Trophoblast cell (in vitro differentiated cells and primary cell): ENCODE results near the gene CHCHD6.

Experiments used
- DNase-seq, 2 donors: peaks; one replicate each; pipeline ENCODE4 v3.0.0-alpha.2; 2016
- H2AFZ ChIP-seq: 2 replicates; pipeline ENCODE4 v1.6.1; 2013; ENCODE audit warnings: low read length, moderate library complexity, mild to moderate bottlenecking; ENCODE audit not compliant: insufficient read depth, poor library complexity
- H2AK5ac ChIP-seq: 2 replicates; pipeline ENCODE4 v1.6.1; 2013; ENCODE audit warnings: mild to moderate bottlenecking, low read length
- H2BK120ac ChIP-seq: 2 replicates; pipeline ENCODE4 v1.6.1; 2013; ENCODE audit warnings: low read length, mild to moderate bottlenecking, moderate library complexity; ENCODE audit not compliant: insufficient read depth, poor library complexity
- H2BK12ac ChIP-seq: 2 replicates; pipeline ENCODE4 v1.6.1; 2013; ENCODE audit warnings: mild to moderate bottlenecking, low read length, moderate library complexity
- H2BK5ac ChIP-seq: 2 replicates; pipeline ENCODE4 v1.6.1; 2013; ENCODE audit warnings: low read length, low read depth, moderate library complexity, mild to moderate bottlenecking; ENCODE audit not compliant: poor library complexity
- H3K14ac ChIP-seq: 2 replicates; pipeline ENCODE4 v1.6.1; 2013; ENCODE audit warnings: mild to moderate bottlenecking, low read length
- H3K18ac ChIP-seq: 2 replicates; pipeline ENCODE4 v1.6.1; 2013; ENCODE audit warnings: mild to moderate bottlenecking, low read length
- H3K23ac ChIP-seq: 2 replicates; pipeline ENCODE4 v1.6.1; 2013; ENCODE audit warnings: low read length
- H3K27ac ChIP-seq: 2 replicates; pipeline ENCODE4 v1.5.1; 2013; ENCODE audit warnings: low read depth, mild to moderate bottlenecking, inconsistent platforms, low read length, moderate library complexity
- H3K27me3 ChIP-seq: 2 replicates; pipeline ENCODE4 v1.6.1; 2013; ENCODE audit warnings: inconsistent platforms, mild to moderate bottlenecking, low read length, moderate library complexity; ENCODE audit not compliant: insufficient read depth
- H3K36me3 ChIP-seq, 2 experiments: 1 replicate in 1 of 2; 2 replicates in 1 of 2; pipeline ENCODE4 v1.6.1; 2013; ENCODE audit warnings: low read length in 2 of 2, mild to moderate bottlenecking in 2 of 2, moderate library complexity in 1 of 2; ENCODE audit not compliant: insufficient read depth in 2 of 2, control insufficient read depth in 1 of 2
- H3K4ac ChIP-seq: 2 replicates; pipeline ENCODE4 v1.6.1; 2013; ENCODE audit warnings: low read depth, mild to moderate bottlenecking, low read length, moderate library complexity
- H3K4me1 ChIP-seq, 2 experiments: 1 replicate in 1 of 2; 2 replicates in 1 of 2; pipeline ENCODE4 v1.6.1; 2013; ENCODE audit warnings: low read length in 2 of 2, mild to moderate bottlenecking in 2 of 2, moderate library complexity in 1 of 2; ENCODE audit not compliant: insufficient read depth in 2 of 2, control insufficient read depth in 1 of 2
- H3K4me2 ChIP-seq: 2 replicates; pipeline ENCODE4 v1.6.1; 2013; ENCODE audit warnings: inconsistent platforms, mild to moderate bottlenecking, low read length, moderate library complexity
- H3K4me3 ChIP-seq: 2 replicates; pipeline ENCODE4 v1.5.1; 2013; ENCODE audit warnings: mild to moderate bottlenecking, low read depth, low read length, inconsistent platforms
- H3K79me1 ChIP-seq: one replicate; pipeline ENCODE4 v1.6.1; 2013; ENCODE audit warnings: low read length
- H3K79me2 ChIP-seq: 2 replicates; pipeline ENCODE4 v1.6.1; 2013; ENCODE audit warnings: low read length, mild to moderate bottlenecking; ENCODE audit not compliant: control insufficient read depth, insufficient read depth, poor library complexity
- H3K9ac ChIP-seq: 2 replicates; pipeline ENCODE4 v1.6.1; 2013; ENCODE audit warnings: mild to moderate bottlenecking, low read length
- H3K9me3 ChIP-seq: 2 replicates; pipeline ENCODE4 v1.6.1; 2013; ENCODE audit warnings: low read depth, mild to moderate bottlenecking, control low read depth, inconsistent platforms, low read length; ENCODE audit not compliant: insufficient read depth
- H4K12ac ChIP-seq: 2 replicates; pipeline ENCODE4 v1.6.1; 2013; ENCODE audit warnings: low read depth, mild to moderate bottlenecking, low read length, moderate library complexity
- H4K8ac ChIP-seq: 2 replicates; pipeline ENCODE4 v1.6.1; 2013; ENCODE audit warnings: low read depth, mild to moderate bottlenecking, low read length, moderate library complexity
- H4K91ac ChIP-seq: one replicate; pipeline ENCODE4 v1.6.1; 2013; ENCODE audit warnings: low read depth, mild to moderate bottlenecking, low read length, moderate library complexity
- WGBS: extraction: QIAGEN DNeasy Blood & Tissue Kit; methylation state at CpG from one replicate; pipeline ENCODE4 v1.1.7; 2013; ENCODE audit warnings: missing lambda C conversion rate; ENCODE audit not compliant: insufficient read length, insufficient coverage; ENCODE audit errors: extremely low coverage; 5-methylcytosine and 5-hydroxymethylcytosine counted together

The CHCHD6 gene

DNA sequence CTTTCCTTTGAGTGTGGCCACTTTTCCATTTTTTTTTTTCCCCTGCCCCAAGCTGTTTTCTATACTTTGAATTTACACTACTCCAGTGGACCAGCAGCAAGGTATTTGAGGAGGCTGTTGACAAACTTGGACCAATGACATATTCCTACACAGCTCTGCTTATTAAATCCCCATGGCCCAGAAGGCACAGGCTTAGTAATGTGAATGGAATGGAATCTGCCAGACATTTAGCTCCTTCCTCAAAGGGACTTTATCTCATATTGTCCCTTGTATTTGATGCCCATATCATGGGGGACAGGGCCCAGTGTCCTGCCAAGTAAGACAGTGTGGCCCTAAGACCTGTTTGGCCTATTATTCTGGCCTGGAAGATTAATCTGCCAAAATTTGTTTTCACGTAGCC, 107.5 kb downstream of the CHCHD6 start:
- Histone ChIP-seq H3K4me1 (peaks cover 0 to 2% of the 10 kb centered on the region in 2 experiments), H3K4me2 (no peak overlapping the region), H2AFZ (no peak overlapping the region), H3K79me2 (no peaks in the 10 kb centered on the region), H3K9me3 (no peaks in the 10 kb centered on the region), H4K12ac (no peak overlapping the region), H2BK12ac (no peak overlapping the region), H3K14ac (no peak overlapping the region), H3K79me1 (no peaks in the 10 kb centered on the region), H4K8ac (no peak overlapping the region), H3K27me3 (no peaks in the 10 kb centered on the region), H3K23ac (no peak overlapping the region), H4K91ac (no peak overlapping the region), H2BK120ac (no peak overlapping the region), H3K4ac (no peak overlapping the region), H3K9ac (no peak overlapping the region), H3K36me3 (no peaks in the 10 kb centered on the region), H2AK5ac (no peak overlapping the region), H3K27ac (no peak overlapping the region), H3K18ac (no peak overlapping the region), H3K4me3 (no peak overlapping the region), H2BK5ac (no peak overlapping the region)
- DNase-seq, result peak in 1 of 2 donors; percentile 49
- no CpG with 5 or more reads among the region's 1 CpG for WGBS

DNA sequence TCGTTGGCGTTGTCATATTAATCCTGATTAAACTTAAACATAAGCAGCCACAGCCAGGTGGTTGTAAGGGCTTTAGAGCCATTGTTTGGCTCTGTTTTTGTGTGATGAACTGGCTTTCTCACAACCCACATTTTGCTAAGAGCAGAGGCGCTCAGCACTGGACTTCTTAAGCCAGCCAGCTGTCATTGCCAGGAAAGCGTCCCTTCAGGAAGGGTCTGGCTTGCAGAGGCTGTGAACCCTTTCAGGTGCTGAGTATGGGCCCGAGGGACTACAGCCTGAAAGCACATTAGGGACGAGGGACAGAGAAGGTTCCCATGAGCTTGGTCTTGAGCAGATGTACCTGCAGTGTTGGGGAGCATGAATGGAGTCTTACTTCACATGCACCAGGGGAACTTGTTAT, 112.3 kb downstream of the CHCHD6 start:
- no peak overlapping the region for H3K27ac ChIP-seq
- WGBS, result no CpG with 5 or more reads among the region's 6 CpGs
- H2BK120ac ChIP-seq, result no peak overlapping the region
- H2AK5ac ChIP-seq, result no peak overlapping the region
- no peak overlapping the region for H4K8ac ChIP-seq
- no peaks in the 10 kb centered on the region for H3K79me1 ChIP-seq
- no peak overlapping the region for H2BK5ac ChIP-seq
- no peaks in the 10 kb centered on the region for H3K27me3 ChIP-seq
- H4K91ac ChIP-seq, result no peak overlapping the region
- H3K4me3 ChIP-seq, result no peak overlapping the region
- no peak overlapping the region for H3K23ac ChIP-seq
- H2BK12ac ChIP-seq, result no peak overlapping the region
- H3K79me2 ChIP-seq, result no peaks in the 10 kb centered on the region
- H3K9ac ChIP-seq, result no peak overlapping the region
- H4K12ac ChIP-seq, result no peak overlapping the region
- H3K36me3 ChIP-seq, result no peaks in the 10 kb centered on the region
- no peaks in the 10 kb centered on the region for H3K4me1 ChIP-seq
- H3K4ac ChIP-seq, result no peak overlapping the region
- no peak overlapping the region for H3K14ac ChIP-seq
- no peak for DNase-seq
- no peak overlapping the region for H2AFZ ChIP-seq
- H3K4me2 ChIP-seq, result no peak overlapping the region
- H3K18ac ChIP-seq, result no peak overlapping the region
- no peaks in the 10 kb centered on the region for H3K9me3 ChIP-seq

DNA sequence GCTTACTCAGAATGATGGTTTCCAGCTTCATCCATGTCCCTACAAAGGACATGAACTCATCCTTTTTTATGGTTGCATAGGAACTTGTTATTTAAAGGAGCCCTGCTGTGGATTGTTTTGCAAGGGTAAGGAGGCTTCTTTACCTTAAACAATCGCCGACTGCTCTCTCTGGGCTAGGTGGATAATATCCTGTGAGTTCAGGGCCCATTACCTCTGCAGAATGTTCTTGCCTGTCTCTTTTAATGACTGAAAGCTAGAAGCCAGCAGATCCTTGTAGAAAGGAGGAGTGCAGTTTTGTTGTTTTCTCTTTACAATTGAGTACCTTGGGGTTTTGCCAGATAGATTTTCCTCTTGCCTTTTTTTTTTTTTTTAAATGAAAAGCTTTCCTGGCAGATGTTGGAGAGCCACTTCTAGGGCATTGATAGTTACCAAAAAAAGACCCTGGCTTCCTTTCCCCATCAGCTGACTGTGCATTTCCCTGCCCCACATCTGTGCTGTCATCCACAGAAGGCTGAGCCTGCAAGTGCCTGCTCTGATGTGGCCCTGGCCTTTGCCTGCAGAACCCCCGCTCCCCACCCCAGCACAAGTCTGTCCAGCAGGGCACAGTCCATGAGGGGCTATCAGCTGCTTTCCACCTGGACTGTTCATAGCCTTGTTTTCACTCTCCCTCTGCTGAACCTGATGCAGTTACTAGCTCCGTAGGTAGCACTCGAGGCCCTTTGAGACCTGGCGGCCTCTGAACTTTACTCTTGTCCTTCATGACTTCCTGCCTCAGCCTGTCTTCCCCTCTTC, 113.1 kb downstream of the CHCHD6 start:
- H3K27me3 ChIP-seq, result no peaks in the 10 kb centered on the region
- no peak for DNase-seq
- H3K4me1 ChIP-seq, result no peaks in the 10 kb centered on the region
- H3K9me3 ChIP-seq, result no peaks in the 10 kb centered on the region
- no peak overlapping the region for H3K23ac ChIP-seq
- no peak overlapping the region for H3K14ac ChIP-seq
- no peak overlapping the region for H4K91ac ChIP-seq
- no peaks in the 10 kb centered on the region for H3K79me2 ChIP-seq
- H4K12ac ChIP-seq, result no peak overlapping the region
- no peak overlapping the region for H2BK12ac ChIP-seq
- WGBS, result no CpG with 5 or more reads among the region's 6 CpGs
- H3K4ac ChIP-seq, result no peak overlapping the region
- H2AK5ac ChIP-seq, result no peak overlapping the region
- H2BK5ac ChIP-seq, result no peak overlapping the region
- no peak overlapping the region for H4K8ac ChIP-seq
- no peak overlapping the region for H3K4me2 ChIP-seq
- no peak overlapping the region for H3K4me3 ChIP-seq
- no peak overlapping the region for H2AFZ ChIP-seq
- no peaks in the 10 kb centered on the region for H3K79me1 ChIP-seq
- H2BK120ac ChIP-seq, result no peak overlapping the region
- H3K9ac ChIP-seq, result no peak overlapping the region
- no peaks in the 10 kb centered on the region for H3K36me3 ChIP-seq
- no peak overlapping the region for H3K18ac ChIP-seq
- H3K27ac ChIP-seq, result no peak overlapping the region

DNA sequence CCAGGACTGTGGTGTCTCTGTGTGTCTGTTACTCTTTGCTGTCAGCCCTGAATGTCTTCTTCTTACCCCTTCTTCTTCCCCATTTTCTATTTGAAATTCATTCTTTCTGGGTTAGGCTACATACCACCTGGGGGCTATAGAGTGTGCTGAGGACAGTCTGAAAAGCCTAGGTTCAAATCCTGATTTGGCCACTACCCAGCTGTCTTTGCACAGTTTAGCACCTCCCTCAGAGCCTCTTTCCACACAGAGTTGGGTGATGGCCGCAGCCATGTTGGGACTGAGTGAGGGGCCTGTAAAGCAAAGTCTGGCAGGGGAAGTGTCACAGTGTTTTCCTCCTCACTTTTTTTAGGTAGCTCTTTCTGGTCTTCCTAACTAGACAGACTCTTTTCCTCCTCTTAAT, 113.7 kb downstream of the CHCHD6 start:
- H3K4ac ChIP-seq, result no peak overlapping the region
- H2BK5ac ChIP-seq, result no peak overlapping the region
- no peak overlapping the region for H4K8ac ChIP-seq
- no peaks in the 10 kb centered on the region for H3K79me1 ChIP-seq
- no CpG with 5 or more reads among the region's 1 CpG for WGBS
- no peak for DNase-seq
- H3K79me2 ChIP-seq, result no peaks in the 10 kb centered on the region
- no peak overlapping the region for H3K27ac ChIP-seq
- no peak overlapping the region for H4K91ac ChIP-seq
- no peak overlapping the region for H3K9ac ChIP-seq
- H3K4me3 ChIP-seq, result no peak overlapping the region
- no peak overlapping the region for H2AFZ ChIP-seq
- H3K9me3 ChIP-seq, result no peaks in the 10 kb centered on the region
- no peaks in the 10 kb centered on the region for H3K4me1 ChIP-seq
- no peak overlapping the region for H2BK12ac ChIP-seq
- no peak overlapping the region for H4K12ac ChIP-seq
- H2BK120ac ChIP-seq, result no peak overlapping the region
- H3K27me3 ChIP-seq, result no peaks in the 10 kb centered on the region
- H3K14ac ChIP-seq, result no peak overlapping the region
- no peak overlapping the region for H3K4me2 ChIP-seq
- H3K18ac ChIP-seq, result no peak overlapping the region
- H2AK5ac ChIP-seq, result no peak overlapping the region
- H3K36me3 ChIP-seq, result no peaks in the 10 kb centered on the region
- no peak overlapping the region for H3K23ac ChIP-seq
